Right ventricle myocardium inferior (tissue), 1 donor: ENCODE measurements around the gene MICALL1. TPM values are rescaled to one million over a fixed set of nuclear protein-coding genes. Genes with fewer than 3 reads are reported as not detected.
"Not testable (repeated sequence)": the region's sequence is repeated elsewhere in the genome, so short reads cannot be mapped to it uniquely, and the experiment has no call there.

Experiments used
- ATAC-seq: fragments of 200-7000 bp; cut with Tn5 transposase; one replicate; pipeline ENCODE4 v1.9.1; 2020; ENCODE audit warnings: mild to moderate bottlenecking, moderate library complexity
- DNase-seq: peaks from one replicate; pipeline ENCODE4 v3.0.0; 2021; ENCODE audit errors: missing footprints
- intact Hi-C: fragments of 100-400 bp; cut with DNase I; formaldehyde crosslinking; loops from one replicate; pipeline ENCODE4 v1.11.0; 2022
- total RNA-seq: library from RNA; stranded (reverse); fragmentation: NEBNext Ultra II Directional; extraction: Animal tissue kit (Norgen Biotek cat#: 25700); gene quantifications from one replicate; pipeline ENCODE4 v1.2.1, GENCODE V29; 2021
- donor health status: DM: no; HTN: yes; CAD: no; lungs with severe emphysema.

The MICALL1 gene
- total RNA-seq, 1 donor from 2014 or later = 19.4 TPM

DNA sequence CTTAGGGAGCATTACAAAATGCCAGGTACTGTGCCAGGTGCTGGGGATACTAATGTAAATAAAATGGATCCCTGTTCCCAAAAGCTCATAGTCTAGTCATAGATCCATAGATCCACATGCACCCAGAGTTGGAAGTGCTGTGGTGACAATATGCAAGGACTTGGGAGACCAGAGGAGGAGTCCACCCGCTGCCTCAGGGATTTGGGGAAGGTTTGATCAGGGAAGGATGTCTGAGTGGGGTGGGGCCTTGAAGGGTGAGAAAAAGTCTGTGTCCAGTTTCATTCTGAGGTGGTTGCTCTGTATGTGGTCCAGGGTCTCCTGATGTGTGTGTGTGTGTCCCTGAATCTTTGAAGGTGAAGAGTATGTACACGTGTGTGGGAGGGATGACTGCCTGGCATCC lies 69.1 kb downstream of the MICALL1 start:
- intact Hi-C loops = no loop called here
- DNase-seq = no peak
- ATAC-seq = no peak

DNA sequence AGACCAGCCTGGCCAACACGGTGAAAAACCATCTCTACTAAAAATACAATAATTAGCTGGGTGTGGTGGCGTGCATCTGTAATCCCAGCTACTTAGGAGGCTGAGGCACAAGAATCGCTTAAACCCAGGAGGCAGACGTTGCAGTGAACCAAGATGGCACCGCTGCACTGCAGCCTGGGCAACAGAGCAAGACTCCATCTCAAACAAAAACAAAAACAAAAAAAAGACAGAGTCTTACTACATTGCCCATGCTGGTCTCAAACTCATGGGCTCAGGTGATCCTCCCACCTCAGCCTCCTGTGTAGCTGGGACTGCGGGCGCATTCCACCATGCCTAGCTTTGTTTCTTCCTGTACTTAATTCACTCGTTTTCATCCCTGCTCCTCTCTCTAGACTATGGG lies 69.9 kb downstream of the MICALL1 start:
- peak; percentile 27 for DNase-seq
- intact Hi-C loops, ATAC-seq: not testable (repeated sequence)

- intact Hi-C loops = no loop called here
- no peak for DNase-seq
- no peak for ATAC-seq
Observed at GRCh38 chr22:37976547-37976946, 70.5 kb downstream of the MICALL1 start.

GRCh38 chr22:37979782-37980181 lies 73.7 kb downstream of the MICALL1 start:
- DNase-seq (no peak), ATAC-seq (no peak)
- intact Hi-C loops = no loop called here

GRCh38 chr22:37981282-37982011 lies 75.3 kb downstream of the MICALL1 start:
- DNase-seq (no peak), ATAC-seq (peak; percentile 40)
- intact Hi-C loops = no loop called here

DNA sequence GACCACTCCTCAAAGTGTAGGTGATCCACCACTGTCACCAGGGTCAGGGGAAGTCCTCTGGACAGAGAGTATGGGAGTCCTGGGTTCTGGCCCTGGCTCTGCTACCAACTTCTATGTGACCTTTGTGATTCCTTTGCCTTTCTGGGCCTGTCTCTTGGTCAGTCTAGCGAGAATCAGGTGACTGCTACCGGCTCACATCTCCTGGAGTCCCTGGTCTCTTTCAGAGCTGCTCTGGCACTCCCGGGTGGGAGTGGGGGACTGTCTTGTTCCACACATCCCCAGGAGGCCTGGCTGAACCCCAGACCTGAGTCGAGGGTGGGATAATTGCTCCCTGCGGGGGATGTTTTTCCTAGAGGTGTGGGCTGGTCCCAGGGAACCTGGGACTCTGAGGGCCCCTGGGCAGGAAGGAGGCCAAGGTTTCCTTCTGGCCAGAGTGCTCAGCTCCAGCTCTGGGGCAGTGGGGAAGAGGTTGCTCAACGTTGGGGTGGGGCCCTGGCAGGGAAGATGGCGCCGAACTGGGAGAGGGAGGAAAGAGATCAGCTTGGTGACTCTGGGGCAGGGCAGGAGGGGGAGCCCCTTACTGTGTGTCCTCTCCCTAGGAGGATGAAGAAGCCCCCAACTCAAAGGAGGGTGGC lies 76.2 kb downstream of the MICALL1 start:
- intact Hi-C loops = no loop called here
- no peak for ATAC-seq
- no peak for DNase-seq

- no peak for DNase-seq
- no peak for ATAC-seq
- intact Hi-C loops = no loop called here
Observed at GRCh38 chr22:37982938-37983859, 77.1 kb downstream of the MICALL1 start.

- no peak for ATAC-seq
- no peak for DNase-seq
- intact Hi-C loops = no loop called here
Observed at GRCh38 chr22:37983860-37984791, 78.0 kb downstream of the MICALL1 start, which contains the start of gene SOX10. SOX10 (minus strand) TSS chr22:37984555; CDS start chr22:37983784, 771 bp downstream.

GRCh38 chr22:37985050-37985585 lies 79.0 kb downstream of the MICALL1 start:
- no peak for DNase-seq
- ATAC-seq = no peak
- intact Hi-C loops = no loop called here

DNA sequence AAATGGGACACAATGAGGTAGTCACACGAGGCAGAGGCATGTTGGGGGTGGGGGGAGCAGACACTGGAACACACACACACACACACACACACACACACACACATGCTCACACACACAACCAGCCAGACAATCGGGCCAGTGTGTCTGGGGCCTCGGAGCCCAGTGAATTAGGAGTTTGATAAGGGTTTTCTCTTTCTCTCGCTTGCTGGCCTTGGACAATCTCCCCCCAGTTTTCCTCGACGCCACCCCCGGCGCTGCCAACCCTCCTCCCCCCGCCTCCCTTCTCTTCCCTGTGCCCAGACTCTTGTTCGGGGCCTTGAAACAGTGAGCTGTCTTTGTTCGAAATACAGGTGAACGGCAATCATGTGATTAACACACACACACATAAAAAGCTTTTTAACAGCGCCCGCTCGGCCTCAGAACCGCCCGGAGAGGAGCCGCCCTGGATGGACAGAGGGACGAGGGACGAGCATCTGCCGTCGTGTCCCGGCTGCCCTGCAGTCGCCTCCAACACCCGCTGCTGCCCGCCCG lies 79.7 kb downstream of the MICALL1 start:
- no peak for DNase-seq
- no peak for ATAC-seq
- intact Hi-C loops = no loop called here

- no peak for DNase-seq
- ATAC-seq = no peak
- intact Hi-C loops = no loop called here
Observed at GRCh38 chr22:37986371-37986770, 80.3 kb downstream of the MICALL1 start.

- intact Hi-C loops = no loop called here
Observed at GRCh38 chr22:37989146-37990045, 83.3 kb downstream of the MICALL1 start.

DNA sequence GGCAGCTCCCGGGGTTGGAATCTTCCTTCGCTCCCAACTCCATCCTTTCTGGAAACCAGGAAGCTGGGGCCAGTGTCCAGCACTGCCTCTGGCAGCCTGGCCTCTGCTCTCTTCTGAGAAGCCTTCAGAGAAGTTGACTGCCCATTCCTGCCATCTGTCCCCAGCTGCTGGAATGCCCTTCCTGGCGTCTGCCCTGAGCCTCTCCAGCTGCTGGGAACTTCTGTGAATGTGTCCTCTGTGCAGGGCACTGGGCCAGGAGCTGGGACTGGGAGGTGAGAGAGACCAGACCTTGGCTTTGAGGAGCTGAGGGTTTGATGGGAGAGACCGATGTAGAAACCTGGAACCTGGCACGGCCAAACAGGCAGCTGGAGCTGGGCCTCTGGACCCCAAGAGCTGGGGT lies 84.2 kb downstream of the MICALL1 start:
- peak; percentile 45 for ATAC-seq
- DNase-seq = no peak
- intact Hi-C loops = no loop called here

More at GRCh38 chr22:37989146-37990045, 83.3 kb downstream of the MICALL1 start:
- DNase-seq (no peak), ATAC-seq (no peak)

DNA sequence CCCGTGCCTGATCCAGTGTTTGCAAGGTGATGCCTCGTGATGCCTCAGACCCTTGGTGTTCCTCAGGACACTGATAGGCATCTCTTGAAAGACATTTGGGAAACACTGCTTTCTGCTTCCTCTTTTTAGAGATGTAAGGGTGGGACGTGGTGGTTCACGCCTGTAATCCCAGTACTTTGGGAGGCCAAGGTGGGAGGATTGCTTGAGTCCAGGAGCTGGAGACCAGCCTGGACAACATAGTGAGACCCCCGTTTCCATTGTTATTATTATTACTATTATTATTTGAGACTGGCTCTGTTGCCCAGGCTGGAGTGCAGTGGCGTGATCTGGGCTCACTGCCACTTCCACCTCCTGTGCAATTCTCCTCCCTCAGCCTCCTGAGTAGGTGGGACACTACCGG lies 84.8 kb downstream of the MICALL1 start:
- DNase-seq (no peak), ATAC-seq (no peak)
- intact Hi-C loops = no loop called here

- DNase-seq (no peak), ATAC-seq (no peak)
- intact Hi-C loops = no loop called here
Observed at GRCh38 chr22:37991731-37992442, 85.8 kb downstream of the MICALL1 start.
